SK-N-MC (cell line): ENCODE data around the gene LGALS3BP.

ENCODE experiments used
- EZH2 ChIP-seq: fragments of 200-600 bp; sonication (generic); IDR thresholded peaks from one replicate; pipeline ENCODE4 v1.6.1; 2017; ENCODE audit warnings: antibody characterized with exemption
- POLR2AphosphoS5 ChIP-seq: IDR thresholded peaks from 2 replicates; pipeline ENCODE4 v1.6.1; 2012; ENCODE audit warnings: mild to moderate bottlenecking, low read depth, low read length, borderline replicate concordance

- TF ChIP-seq EZH2 (no peak), POLR2AphosphoS5 (no peak)
These were observed 28.0 kb upstream of the LGALS3BP start for GRCh38 chr17:79007504-79008381.
